Measurements from ENCODE around the gene TMEM225B. TPM values are rescaled to one million over a fixed set of nuclear protein-coding genes. Genes with fewer than 3 reads are reported as not detected.
A peak's percentile ranks its signal among the peaks of the same experiment; 100 is the strongest.

Gene TMEM225B
- total and polyA plus RNA-seq, 12 donors: 0.52 to 4.9 (median 1.9) TPM

- DNase-seq: no peak
- intact Hi-C loops (cut with DNase I): no loop called here
- no peak for TF ChIP-seq POLR2A (IDR thresholded peaks at IDR 0.05)
- no peak for TF ChIP-seq CTCF (IDR thresholded peaks at IDR 0.05)
- Histone ChIP-seq H3K9me3 (replicated peaks in 1 of 3) (no peaks in the 10 kb centered on the region), H3K4me1 (replicated peaks in 1 of 2) (no peaks in the 10 kb centered on the region), H3K36me3 (replicated peaks in 1 of 2) (peaks cover 0 to 49% of the 10 kb centered on the region in 2 donors), H3K27ac (no peak overlapping the region), H3K4me3 (no peak overlapping the region), H3K27me3 (no peaks in the 10 kb centered on the region)
- 93 to 97% (median 95%) methylated on average over 3 of the region's 3 CpGs for WGBS, 4 donors
Measured at GRCh38 chr7:99571768-99572167, 26.3 kb upstream of the TMEM225B start.

- peaks cover 0 to 44% of the 10 kb centered on the region in 2 donors for H3K36me3 ChIP-seq (replicated peaks in 1 of 2)
- no peak overlapping the region for H3K4me3 ChIP-seq
- intact Hi-C loops (cut with DNase I): no loop called here
- DNase-seq: no peak
- H3K9me3 ChIP-seq (replicated peaks in 1 of 3): no peaks in the 10 kb centered on the region
- H3K27ac ChIP-seq: no peak overlapping the region
- no peaks in the 10 kb centered on the region for H3K4me1 ChIP-seq (replicated peaks in 1 of 2)
- TF ChIP-seq POLR2A (IDR thresholded peaks at IDR 0.05) (no peak), CTCF (IDR thresholded peaks at IDR 0.05) (no peak)
- no peaks in the 10 kb centered on the region for H3K27me3 ChIP-seq
- WGBS, 4 donors: 90 to 100% (median 94%) methylated on average over 1 of the region's 1 CpG
Measured at GRCh38 chr7:99573257-99573656, 24.8 kb upstream of the TMEM225B start.

GRCh38 chr7:99576251-99576650 is 21.8 kb upstream of the TMEM225B start:
- TF ChIP-seq POLR2A (IDR thresholded peaks at IDR 0.05) (no peak), CTCF (IDR thresholded peaks at IDR 0.05) (no peak)
- Histone ChIP-seq H3K36me3 (replicated peaks in 1 of 2) (peaks cover 0 to 22% of the 10 kb centered on the region in 2 donors), H3K9me3 (replicated peaks in 1 of 3) (no peaks in the 10 kb centered on the region), H3K4me3 (no peak overlapping the region), H3K4me1 (replicated peaks in 1 of 2) (peaks cover 0 to 14% of the 10 kb centered on the region in 2 donors), H3K27ac (no peak overlapping the region), H3K27me3 (no peaks in the 10 kb centered on the region)
- intact Hi-C loops (cut with DNase I): no loop called here
- DNase-seq: no peak
- WGBS, 4 donors: 69 to 79% (median 74%) methylated on average over 3 of the region's 3 CpGs

- H3K27me3 ChIP-seq: no peaks in the 10 kb centered on the region
- H3K36me3 ChIP-seq (replicated peaks in 1 of 2): no peaks in the 10 kb centered on the region
- no peak for DNase-seq
- TF ChIP-seq CTCF (IDR thresholded peaks at IDR 0.05): no peak
- TF ChIP-seq POLR2A (IDR thresholded peaks at IDR 0.05): no peak
- H3K4me1 ChIP-seq (replicated peaks in 1 of 2): peaks cover 0 to 14% of the 10 kb centered on the region in 2 donors
- H3K4me3 ChIP-seq: peak overlapping the region in 1 of 4 donors; percentile 86
- no peaks in the 10 kb centered on the region for H3K9me3 ChIP-seq (replicated peaks in 1 of 3)
- 30 to 43% (median 38%) methylated on average over 10 of the region's 10 CpGs for WGBS, 4 donors
- no peak overlapping the region for H3K27ac ChIP-seq
- intact Hi-C loops (cut with DNase I): no loop called here
Measured at GRCh38 chr7:99579281-99579955, 18.6 kb upstream of the TMEM225B start.
